Measurements from ENCODE around the gene HOXA9.

The HOXA9 gene

DNA sequence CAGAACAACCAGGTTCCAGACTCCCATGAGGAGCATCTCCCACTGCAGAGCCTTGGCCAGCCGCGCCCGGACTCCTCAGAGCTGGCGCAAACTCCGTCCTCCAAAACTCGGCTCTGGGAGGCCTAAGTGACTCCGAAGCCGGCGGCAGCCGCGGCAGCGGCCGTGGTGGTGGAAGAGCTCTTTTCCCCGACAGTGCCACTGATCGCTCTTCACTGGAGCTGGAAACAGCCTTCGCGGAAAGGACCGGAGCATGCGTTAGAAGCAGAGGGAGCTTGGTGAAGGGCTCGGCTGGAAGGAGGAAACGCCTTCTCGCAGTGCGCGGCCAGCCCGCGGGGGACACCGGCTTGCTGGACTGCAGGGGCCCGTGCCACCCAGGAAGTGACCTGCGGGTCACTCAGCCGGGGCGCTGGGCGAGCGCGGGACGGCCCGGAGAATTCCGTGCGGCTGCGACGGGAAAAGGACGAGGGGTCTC is 39.5 kb upstream of the HOXA9 start:
- H3K9ac ChIP-seq (ENCODE audit: low read depth, low read length, poor library complexity): no peak overlapping the region
- peak overlapping the region; percentile 50 for H3K23ac ChIP-seq (ENCODE audit: low read depth, low read length, poor library complexity)
- H2BK5ac ChIP-seq (ENCODE audit: low read length): no peak overlapping the region
- no peaks in the 10 kb centered on the region for H3K79me1 ChIP-seq (ENCODE audit: low read depth, low read length)
- H3K36me3 ChIP-seq (replicated peaks in 1 of 2; ENCODE audit: control insufficient read depth in 2 of 2, insufficient read depth in 2 of 2, low read length in 2 of 2): no peaks in the 10 kb centered on the region
- H4K91ac ChIP-seq (ENCODE audit: low read depth, low read length, poor library complexity): no peak overlapping the region
- no peak overlapping the region for H2AK5ac ChIP-seq (ENCODE audit: low read depth, low read length)
- H3K4me2 ChIP-seq (ENCODE audit: insufficient read depth, low read length, poor library complexity, severe bottlenecking): no peak overlapping the region
- H3K27me3 ChIP-seq (ENCODE audit: control insufficient read depth in 3 of 3, insufficient read depth in 3 of 3, low read depth in 1 of 3, low read length in 3 of 3): peaks cover 56 to 99% (median 97%) of the 10 kb centered on the region in 3 experiments
- H3K14ac ChIP-seq (ENCODE audit: low read length): peak overlapping the region; percentile 17
- H3K9me3 ChIP-seq (replicated peaks in 1 of 2; ENCODE audit: control insufficient read depth in 2 of 2, insufficient read depth in 1 of 2, low read depth in 1 of 2, low read length in 2 of 2): no peaks in the 10 kb centered on the region
- peak overlapping the region; percentile 71 for H2AFZ ChIP-seq (ENCODE audit: low read length)
- WGBS, 2 donors (ENCODE audit: extremely low coverage in 2 of 2, insufficient read length in 2 of 2, insufficient replicate concordance in 1 of 2): no CpG with 5 or more reads among the region's 41 CpGs
- H3K4me1 ChIP-seq (ENCODE audit: control insufficient read depth in 2 of 2, insufficient read depth in 1 of 2, low read depth in 1 of 2, low read length in 2 of 2): peaks cover 0 to 1% of the 10 kb centered on the region in 2 donors
- no peak overlapping the region for H3K27ac ChIP-seq (replicated peaks; ENCODE audit: low read length)
- no peak overlapping the region for H2BK15ac ChIP-seq (ENCODE audit: low read length)
- no peak overlapping the region for H2BK12ac ChIP-seq (ENCODE audit: low read length)
- DNase-seq (ENCODE audit: low spot score): no peak
- H2BK120ac ChIP-seq (ENCODE audit: low read depth, low read length): no peak overlapping the region
- H4K8ac ChIP-seq (ENCODE audit: low read depth, low read length): no peak overlapping the region
- H3K18ac ChIP-seq (ENCODE audit: low read length): peak overlapping the region; percentile 76
- H3K4me3 ChIP-seq (ENCODE audit: low read length in 2 of 2): no peak overlapping the region
- no peak overlapping the region for H3K4ac ChIP-seq (ENCODE audit: low read length)

DNA sequence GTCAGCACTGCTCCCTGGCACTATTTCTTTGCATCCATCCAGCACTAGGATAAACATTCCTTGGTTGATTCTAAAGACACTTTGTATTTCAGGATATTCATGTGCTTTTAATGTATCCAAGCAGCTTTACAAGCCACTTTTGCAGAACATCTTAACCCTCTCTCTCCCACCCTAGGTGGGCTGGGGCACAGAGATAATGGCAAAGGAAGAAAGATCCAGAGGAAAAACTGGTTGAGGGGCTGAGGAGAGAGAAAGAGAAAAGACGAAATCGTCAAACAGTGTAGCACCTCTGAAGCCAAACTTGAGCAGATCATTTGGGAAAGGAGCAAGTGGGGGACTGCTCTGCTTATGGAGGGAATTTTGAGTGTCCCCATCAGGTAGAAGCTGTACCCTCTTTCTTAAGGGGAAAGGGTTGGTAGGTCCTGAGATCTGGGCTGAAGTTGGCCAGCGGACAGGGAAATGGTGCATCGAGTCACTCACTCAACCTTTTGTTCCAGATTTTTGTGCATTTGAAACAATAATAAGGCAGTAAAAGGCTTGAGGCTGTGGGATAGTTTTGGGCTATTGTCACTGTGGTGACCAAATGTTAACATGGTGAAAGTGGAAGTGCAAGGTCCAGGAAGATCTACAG is 38.7 kb upstream of the HOXA9 start:
- Histone ChIP-seq H2BK5ac (ENCODE audit: low read length) (no peak overlapping the region), H3K79me1 (ENCODE audit: low read depth, low read length) (no peaks in the 10 kb centered on the region), H3K27me3 (ENCODE audit: control insufficient read depth in 3 of 3, insufficient read depth in 3 of 3, low read depth in 1 of 3, low read length in 3 of 3) (peaks cover 61 to 97% (median 94%) of the 10 kb centered on the region in 3 experiments), H4K91ac (ENCODE audit: low read depth, low read length, poor library complexity) (no peak overlapping the region), H2BK120ac (ENCODE audit: low read depth, low read length) (no peak overlapping the region), H2AFZ (ENCODE audit: low read length) (no peak overlapping the region), H2AK5ac (ENCODE audit: low read depth, low read length) (no peak overlapping the region), H3K9ac (ENCODE audit: low read depth, low read length, poor library complexity) (no peak overlapping the region), H3K4me3 (ENCODE audit: low read length in 2 of 2) (no peak overlapping the region), H3K18ac (ENCODE audit: low read length) (no peak overlapping the region), H3K27ac (replicated peaks; ENCODE audit: low read length) (no peak overlapping the region), H3K23ac (ENCODE audit: low read depth, low read length, poor library complexity) (no peak overlapping the region), H2BK15ac (ENCODE audit: low read length) (no peak overlapping the region), H3K36me3 (replicated peaks in 1 of 2; ENCODE audit: control insufficient read depth in 2 of 2, insufficient read depth in 2 of 2, low read length in 2 of 2) (no peaks in the 10 kb centered on the region), H3K4me1 (ENCODE audit: control insufficient read depth in 2 of 2, insufficient read depth in 1 of 2, low read depth in 1 of 2, low read length in 2 of 2) (peaks cover 0 to 1% of the 10 kb centered on the region in 2 donors), H3K9me3 (replicated peaks in 1 of 2; ENCODE audit: control insufficient read depth in 2 of 2, insufficient read depth in 1 of 2, low read depth in 1 of 2, low read length in 2 of 2) (no peaks in the 10 kb centered on the region), H3K4me2 (ENCODE audit: insufficient read depth, low read length, poor library complexity, severe bottlenecking) (no peak overlapping the region), H3K4ac (ENCODE audit: low read length) (no peak overlapping the region), H3K14ac (ENCODE audit: low read length) (no peak overlapping the region), H2BK12ac (ENCODE audit: low read length) (no peak overlapping the region), H4K8ac (ENCODE audit: low read depth, low read length) (no peak overlapping the region)
- no CpG with 5 or more reads among the region's 4 CpGs for WGBS, 2 donors (ENCODE audit: extremely low coverage in 2 of 2, insufficient read length in 2 of 2, insufficient replicate concordance in 1 of 2)
- no peak for DNase-seq (ENCODE audit: low spot score)

- no peak for DNase-seq (ENCODE audit: low spot score)
- Histone ChIP-seq H2BK15ac (ENCODE audit: low read length) (no peak overlapping the region), H3K27ac (replicated peaks; ENCODE audit: low read length) (no peak overlapping the region), H2AK5ac (ENCODE audit: low read depth, low read length) (no peak overlapping the region), H2BK12ac (ENCODE audit: low read length) (no peak overlapping the region), H3K9ac (ENCODE audit: low read depth, low read length, poor library complexity) (no peak overlapping the region), H3K27me3 (ENCODE audit: control insufficient read depth in 3 of 3, insufficient read depth in 3 of 3, low read depth in 1 of 3, low read length in 3 of 3) (peaks cover 67 to 97% (median 94%) of the 10 kb centered on the region in 3 experiments), H3K4me3 (ENCODE audit: low read length in 2 of 2) (no peak overlapping the region), H3K79me1 (ENCODE audit: low read depth, low read length) (no peaks in the 10 kb centered on the region), H3K14ac (ENCODE audit: low read length) (no peak overlapping the region), H4K8ac (ENCODE audit: low read depth, low read length) (no peak overlapping the region), H3K9me3 (replicated peaks in 1 of 2; ENCODE audit: control insufficient read depth in 2 of 2, insufficient read depth in 1 of 2, low read depth in 1 of 2, low read length in 2 of 2) (no peaks in the 10 kb centered on the region), H2BK120ac (ENCODE audit: low read depth, low read length) (no peak overlapping the region), H4K91ac (ENCODE audit: low read depth, low read length, poor library complexity) (no peak overlapping the region), H2BK5ac (ENCODE audit: low read length) (no peak overlapping the region), H2AFZ (ENCODE audit: low read length) (no peak overlapping the region), H3K36me3 (replicated peaks in 1 of 2; ENCODE audit: control insufficient read depth in 2 of 2, insufficient read depth in 2 of 2, low read length in 2 of 2) (no peaks in the 10 kb centered on the region), H3K23ac (ENCODE audit: low read depth, low read length, poor library complexity) (no peak overlapping the region), H3K4ac (ENCODE audit: low read length) (no peak overlapping the region), H3K18ac (ENCODE audit: low read length) (no peak overlapping the region), H3K4me1 (ENCODE audit: control insufficient read depth in 2 of 2, insufficient read depth in 1 of 2, low read depth in 1 of 2, low read length in 2 of 2) (peaks cover 0 to 1% of the 10 kb centered on the region in 2 donors), H3K4me2 (ENCODE audit: insufficient read depth, low read length, poor library complexity, severe bottlenecking) (no peak overlapping the region)
- no CpG with 5 or more reads among the region's 10 CpGs for WGBS, 2 donors (ENCODE audit: extremely low coverage in 2 of 2, insufficient read length in 2 of 2, insufficient replicate concordance in 1 of 2)
Observed at GRCh38 chr7:27203365-27203953, 38.1 kb upstream of the HOXA9 start.

DNA sequence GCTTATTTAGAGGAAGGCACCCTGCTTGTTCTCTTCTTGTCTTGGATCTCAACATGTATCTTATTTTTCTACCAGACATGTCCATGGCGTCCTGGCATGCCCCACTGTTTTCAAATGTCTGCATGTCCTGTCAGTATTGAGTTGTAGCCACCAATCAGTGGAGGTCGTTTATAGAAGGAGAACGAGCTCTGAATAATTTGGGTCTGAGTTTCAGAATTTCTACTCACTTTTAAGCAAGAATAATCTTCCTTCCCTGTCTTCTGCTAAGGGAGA is 37.5 kb upstream of the HOXA9 start:
- peaks cover 72 to 97% (median 94%) of the 10 kb centered on the region in 3 experiments for H3K27me3 ChIP-seq (ENCODE audit: control insufficient read depth in 3 of 3, insufficient read depth in 3 of 3, low read depth in 1 of 3, low read length in 3 of 3)
- H2AFZ ChIP-seq (ENCODE audit: low read length): no peak overlapping the region
- H2BK15ac ChIP-seq (ENCODE audit: low read length): no peak overlapping the region
- WGBS, 2 donors (ENCODE audit: extremely low coverage in 2 of 2, insufficient read length in 2 of 2, insufficient replicate concordance in 1 of 2): no CpG with 5 or more reads among the region's 3 CpGs
- H3K14ac ChIP-seq (ENCODE audit: low read length): no peak overlapping the region
- no peaks in the 10 kb centered on the region for H3K79me1 ChIP-seq (ENCODE audit: low read depth, low read length)
- H3K4ac ChIP-seq (ENCODE audit: low read length): no peak overlapping the region
- H3K18ac ChIP-seq (ENCODE audit: low read length): no peak overlapping the region
- H3K9me3 ChIP-seq (replicated peaks in 1 of 2; ENCODE audit: control insufficient read depth in 2 of 2, insufficient read depth in 1 of 2, low read depth in 1 of 2, low read length in 2 of 2): no peaks in the 10 kb centered on the region
- H2BK120ac ChIP-seq (ENCODE audit: low read depth, low read length): no peak overlapping the region
- H2AK5ac ChIP-seq (ENCODE audit: low read depth, low read length): no peak overlapping the region
- H4K91ac ChIP-seq (ENCODE audit: low read depth, low read length, poor library complexity): no peak overlapping the region
- DNase-seq (ENCODE audit: low spot score): no peak
- no peak overlapping the region for H3K9ac ChIP-seq (ENCODE audit: low read depth, low read length, poor library complexity)
- no peak overlapping the region for H2BK5ac ChIP-seq (ENCODE audit: low read length)
- H3K4me2 ChIP-seq (ENCODE audit: insufficient read depth, low read length, poor library complexity, severe bottlenecking): no peak overlapping the region
- no peaks in the 10 kb centered on the region for H3K36me3 ChIP-seq (replicated peaks in 1 of 2; ENCODE audit: control insufficient read depth in 2 of 2, insufficient read depth in 2 of 2, low read length in 2 of 2)
- H4K8ac ChIP-seq (ENCODE audit: low read depth, low read length): no peak overlapping the region
- H2BK12ac ChIP-seq (ENCODE audit: low read length): no peak overlapping the region
- peaks cover 0 to 1% of the 10 kb centered on the region in 2 donors for H3K4me1 ChIP-seq (ENCODE audit: control insufficient read depth in 2 of 2, insufficient read depth in 1 of 2, low read depth in 1 of 2, low read length in 2 of 2)
- H3K23ac ChIP-seq (ENCODE audit: low read depth, low read length, poor library complexity): no peak overlapping the region
- H3K27ac ChIP-seq (replicated peaks; ENCODE audit: low read length): no peak overlapping the region
- H3K4me3 ChIP-seq (ENCODE audit: low read length in 2 of 2): no peak overlapping the region
